Activated CD8-positive, alpha-beta memory T cell treated with anti-CD3 and anti-CD28 coated beads, Interleukin-2, amount 50 U/mL, for 4 hours (primary cell): ENCODE data around the gene CXCR2.
"Not testable (repeated sequence)": the region's sequence is repeated elsewhere in the genome, so short reads cannot be mapped to it uniquely, and the experiment has no call there.

Source experiments
- DNase-seq: peaks from one replicate; pipeline ENCODE4 v3.0.0-alpha.2; 2020

Gene CXCR2

DNA sequence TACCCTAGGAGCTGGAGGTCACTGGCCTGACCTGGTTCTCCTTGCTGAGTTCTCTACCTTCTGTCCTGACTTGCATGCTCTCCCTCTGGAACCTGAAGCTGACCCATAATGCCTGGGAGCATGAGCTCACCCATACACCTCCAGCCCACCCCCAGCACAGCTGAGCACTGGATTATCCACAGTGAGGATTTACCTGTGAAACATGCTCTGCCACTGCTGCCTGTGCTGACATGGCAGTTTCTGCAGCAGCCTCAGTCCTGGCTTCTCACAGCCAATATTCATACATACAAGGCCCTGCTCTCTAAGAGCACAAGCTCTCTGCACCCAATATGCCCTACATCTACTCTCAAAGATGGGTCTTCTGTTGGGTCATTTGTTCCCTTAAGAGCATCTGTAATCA is 5.0 kb downstream of the CXCR2 start:
- no peak for DNase-seq

DNA sequence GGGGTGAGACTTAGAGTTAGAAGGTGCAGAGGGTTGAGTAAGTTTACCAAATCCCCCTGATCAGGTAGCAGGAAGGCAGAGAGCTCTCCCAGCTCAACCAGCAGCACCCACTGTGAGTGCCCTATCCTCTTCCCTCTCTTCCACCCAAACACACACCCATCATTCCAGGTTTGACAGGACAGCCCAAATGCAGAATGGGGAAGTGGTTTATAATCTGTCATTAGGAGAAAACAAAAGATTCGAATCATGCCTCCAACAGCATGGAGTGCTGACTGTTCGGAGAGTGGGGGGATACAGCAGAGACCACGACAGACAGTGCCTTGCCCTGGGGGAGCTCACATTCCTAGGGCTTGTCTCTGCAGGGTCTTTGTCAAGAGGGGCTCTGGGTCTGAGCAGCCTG is 11.7 kb downstream of the CXCR2 start:
- no peak for DNase-seq

GRCh38 chr2:218138047-218138446 is 12.2 kb downstream of the CXCR2 start:
- no peak for DNase-seq

- DNase-seq: no peak
These were observed 19.3 kb downstream of the CXCR2 start for GRCh38 chr2:218145124-218145523.

DNA sequence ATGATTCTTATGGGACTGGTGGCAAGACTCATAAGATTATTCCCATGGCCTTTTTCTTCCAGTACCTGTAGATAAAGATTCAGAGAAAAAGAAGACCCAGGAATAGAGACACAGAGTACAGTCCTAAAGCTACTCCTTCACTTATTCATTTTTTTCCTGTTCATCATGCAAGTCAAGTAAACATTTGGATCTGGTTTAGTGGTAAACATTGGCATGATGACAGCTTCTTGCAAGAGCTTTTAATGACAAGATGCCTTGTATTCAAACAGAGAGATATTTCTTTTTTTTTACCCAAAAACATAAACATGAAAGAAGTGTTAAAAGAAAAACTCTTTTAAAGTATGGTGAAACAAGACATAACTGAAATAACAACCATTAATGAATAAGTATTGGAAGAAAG is 20.2 kb downstream of the CXCR2 start:
- DNase-seq: no peak

- DNase-seq: no peak
These were observed 23.3 kb downstream of the CXCR2 start for GRCh38 chr2:218149098-218149497.

DNA sequence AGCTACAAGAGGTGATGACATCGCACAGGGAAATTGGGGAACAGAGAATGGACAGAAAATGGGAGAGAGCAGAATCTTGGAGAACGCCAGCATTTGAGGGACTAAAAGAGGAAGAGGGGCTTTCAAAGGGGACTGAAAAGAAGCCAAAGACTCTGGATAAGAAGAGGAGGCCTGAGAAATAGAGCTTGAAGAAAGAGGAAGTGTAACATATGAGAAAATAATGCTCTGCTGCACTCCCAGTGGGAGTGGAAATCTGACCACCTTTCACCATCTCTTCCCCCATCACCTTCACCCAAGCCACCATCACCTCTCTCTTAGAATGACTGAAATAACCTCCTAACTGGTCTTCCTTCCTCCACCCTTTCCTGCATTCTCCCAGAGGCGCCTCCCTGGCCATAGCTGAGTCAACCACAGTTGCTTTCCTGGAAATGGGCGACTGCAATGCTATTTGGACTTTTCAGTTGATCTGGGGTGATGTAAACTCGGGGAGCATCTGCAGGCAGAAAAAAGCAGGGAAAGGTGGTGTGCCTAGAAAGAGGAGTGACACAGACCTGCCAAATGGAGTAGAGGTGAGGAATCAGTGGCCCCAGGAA is 24.1 kb downstream of the CXCR2 start:
- DNase-seq: no peak

DNA sequence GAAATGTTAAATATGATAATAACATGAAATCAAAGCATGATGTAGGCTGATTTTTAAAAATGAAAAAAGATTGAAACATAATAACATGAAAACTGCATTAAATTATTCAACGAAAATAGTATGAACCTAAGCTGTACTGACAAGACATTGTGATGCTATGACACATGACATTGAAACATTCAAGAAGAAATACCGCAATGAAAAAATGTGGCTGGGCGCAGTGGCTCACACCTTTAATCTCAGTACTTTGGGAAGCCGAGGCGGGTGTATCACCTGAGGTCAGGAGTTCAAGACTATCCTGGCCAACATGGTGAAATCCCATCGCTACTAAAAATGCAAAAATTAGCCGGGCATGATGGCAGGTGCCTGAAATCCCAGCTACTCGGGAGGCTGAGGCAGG is 26.3 kb downstream of the CXCR2 start:
- DNase-seq: no peak

DNA sequence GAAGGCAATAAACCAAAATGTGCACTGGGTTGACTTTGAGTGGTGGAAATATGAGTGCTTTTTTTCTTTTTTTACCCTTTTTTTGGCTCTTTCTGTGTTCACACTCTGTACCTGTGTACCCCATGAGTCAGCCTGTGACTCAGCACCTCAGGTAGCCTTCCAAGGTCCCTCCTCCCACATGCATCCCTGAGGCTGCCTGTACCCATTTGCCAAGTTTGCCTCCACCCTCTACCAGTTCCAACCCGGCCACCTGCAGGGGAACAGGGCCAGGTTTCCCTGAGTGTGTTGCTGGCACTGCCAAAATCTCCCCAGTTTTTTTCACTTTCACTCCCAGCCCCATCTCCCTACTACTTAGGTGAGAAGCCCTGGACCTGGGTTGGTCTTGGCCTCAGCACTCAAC is 26.9 kb downstream of the CXCR2 start:
- no peak for DNase-seq

DNA sequence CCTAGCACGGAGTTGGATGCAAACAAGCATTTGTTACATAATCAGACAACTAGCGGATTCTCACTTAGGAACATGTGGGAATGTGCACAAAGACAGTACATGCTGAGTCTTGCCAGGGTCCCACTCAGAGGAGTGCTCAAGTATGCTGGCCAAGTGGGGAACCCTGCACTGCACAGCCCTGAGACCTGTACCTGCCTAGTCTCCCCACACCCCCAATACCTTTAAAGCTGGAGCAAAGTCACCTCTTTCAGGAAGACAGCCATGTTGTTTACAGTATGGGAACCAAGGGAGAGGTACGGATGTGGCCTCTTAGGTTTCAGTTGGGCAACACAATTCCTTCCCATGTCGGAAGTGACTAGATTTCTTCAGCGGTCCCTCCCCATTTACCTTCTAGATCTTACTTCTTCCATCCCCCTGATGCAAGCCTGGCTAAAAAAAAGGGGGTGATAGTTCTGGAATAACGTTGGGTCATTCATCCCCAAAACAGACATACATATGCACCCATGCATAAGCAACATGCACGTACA is 30.2 kb downstream of the CXCR2 start:
- no peak for DNase-seq

- no peak for DNase-seq
These were observed 35.8 kb downstream of the CXCR2 start for GRCh38 chr2:218161644-218162043.

DNA sequence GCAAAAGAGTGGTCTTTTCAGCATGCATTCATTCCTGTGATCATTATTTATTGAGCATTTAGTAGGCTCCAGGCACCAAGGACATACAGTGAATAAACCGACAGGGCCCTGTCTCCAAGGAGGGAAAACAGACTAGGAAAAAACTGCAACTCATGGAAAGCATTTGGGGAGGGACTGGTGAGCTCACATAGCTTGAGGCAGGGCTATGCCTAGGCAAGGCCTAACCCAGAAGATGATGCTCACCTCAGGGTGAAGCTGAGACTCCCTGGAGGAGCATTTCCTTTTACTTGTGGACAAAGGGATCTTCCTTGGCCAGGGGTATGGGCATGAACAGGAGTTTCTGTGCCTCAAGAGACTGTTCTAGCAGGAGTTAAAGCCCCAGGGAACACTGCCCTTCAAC is 37.0 kb downstream of the CXCR2 start:
- no peak for DNase-seq

GRCh38 chr2:218166791-218167190 is 41.0 kb downstream of the CXCR2 start, which contains the start of gene CXCR1:
Gene CXCR1 (minus strand): TSS chr2:218166962. CDS start chr2:218165211, 1,751 bp downstream.
- DNase-seq: peak; percentile 27

DNA sequence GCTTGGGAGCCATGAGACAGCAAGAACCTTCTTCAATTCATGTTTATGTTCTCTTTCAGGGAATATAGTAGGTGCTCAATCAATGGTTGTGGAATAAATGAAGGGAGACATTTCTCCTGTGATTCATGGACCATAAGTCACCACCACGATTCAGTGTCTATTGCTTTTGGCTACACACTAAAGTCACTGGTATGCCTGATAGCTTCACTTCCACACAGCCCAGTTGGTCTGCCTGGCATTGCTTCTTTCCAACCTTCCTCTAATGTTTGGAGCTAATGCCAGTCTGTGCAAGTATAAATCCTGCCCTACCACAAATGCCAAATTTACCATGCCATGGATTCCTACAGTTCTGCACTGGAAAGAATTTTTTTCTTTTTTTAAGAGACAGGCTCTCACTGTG is 42.2 kb downstream of the CXCR2 start:
- DNase-seq: no peak

DNA sequence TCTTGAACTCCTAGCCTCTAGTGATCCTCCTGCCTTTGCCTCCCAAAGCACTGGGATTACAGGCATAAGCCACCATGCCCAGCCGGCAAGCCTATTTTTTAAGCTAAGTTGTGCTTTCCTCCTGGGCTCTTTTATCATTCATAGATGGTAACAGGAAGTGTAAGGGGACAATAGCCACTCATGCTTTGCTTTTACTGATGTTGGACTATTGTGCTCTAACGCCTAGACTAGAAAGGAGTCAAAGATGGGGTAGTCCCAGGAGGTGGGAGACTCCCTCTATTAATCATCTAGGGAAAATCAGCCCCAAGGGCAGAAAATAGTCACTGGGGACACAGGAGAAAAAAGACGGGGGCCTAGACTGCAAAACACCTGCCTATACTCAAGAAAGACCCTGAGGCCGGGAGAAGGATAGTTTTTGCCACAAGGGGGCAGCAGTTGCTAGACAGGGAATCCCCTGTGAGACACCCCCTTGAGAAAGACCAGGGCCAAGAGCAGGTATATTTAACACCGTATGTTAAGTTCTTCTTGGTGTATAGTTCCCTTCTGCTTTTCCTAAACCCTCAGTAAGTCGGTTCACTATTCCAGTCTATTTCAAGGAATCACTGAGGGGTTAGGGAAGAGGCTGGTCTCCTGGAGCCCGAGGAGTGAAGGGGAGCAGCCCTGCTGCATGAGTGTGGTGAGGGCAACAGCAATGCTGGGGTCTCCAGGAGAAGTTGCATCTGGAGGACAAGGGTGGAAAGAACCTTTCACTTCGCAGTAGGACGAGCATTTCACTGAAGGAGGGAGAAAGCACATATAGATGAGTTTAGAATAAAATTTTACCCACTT is 43.0 kb downstream of the CXCR2 start:
- peak; percentile 76 for DNase-seq

GRCh38 chr2:218169757-218170546 is 44.1 kb downstream of the CXCR2 start:
- DNase-seq: no peak

DNA sequence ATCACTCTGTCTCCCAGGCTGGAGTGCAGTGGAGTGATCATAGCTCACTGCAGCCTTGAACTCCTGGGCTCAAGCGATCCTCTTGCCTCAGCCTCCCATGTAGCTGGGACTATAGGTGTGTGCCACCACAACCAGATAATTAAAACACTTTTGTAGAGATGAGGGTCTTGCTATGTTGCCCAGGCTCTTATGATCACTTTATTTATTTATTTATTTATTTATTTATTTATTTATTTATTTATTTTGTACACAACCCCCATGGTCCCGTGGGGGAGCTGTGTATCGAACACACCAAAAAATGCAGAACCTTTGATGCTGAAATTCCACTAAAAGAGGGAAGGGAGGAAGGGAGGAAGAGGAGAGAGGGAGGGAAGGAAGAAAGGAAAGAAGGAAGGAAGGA is 45.9 kb downstream of the CXCR2 start:
- DNase-seq: not testable (repeated sequence)

- no peak for DNase-seq
These were observed 47.0 kb downstream of the CXCR2 start for GRCh38 chr2:218172845-218173244.

DNA sequence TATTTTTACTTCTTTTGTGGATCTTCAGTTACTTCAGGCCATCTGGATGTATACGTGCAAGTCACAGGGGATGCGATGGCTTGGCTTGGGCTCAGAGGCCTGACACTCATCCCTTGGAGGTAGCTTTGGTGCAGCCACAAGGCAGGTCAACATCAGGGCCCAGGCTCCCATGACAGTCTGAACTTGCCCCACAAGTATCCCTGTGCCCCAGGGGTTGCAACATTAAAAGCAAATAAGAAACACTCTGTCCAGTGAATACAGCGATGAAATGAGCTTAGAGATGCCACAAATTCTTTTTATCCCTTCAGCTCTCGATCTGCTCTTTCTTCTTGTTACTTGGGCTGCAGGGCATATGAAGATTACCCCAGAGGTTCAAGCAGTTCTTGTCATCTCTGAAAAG is 54.0 kb downstream of the CXCR2 start:
- DNase-seq: no peak

GRCh38 chr2:218180467-218181114 is 54.8 kb downstream of the CXCR2 start:
- DNase-seq: no peak

- no peak for DNase-seq
These were observed 58.5 kb downstream of the CXCR2 start for GRCh38 chr2:218184331-218184730.

- DNase-seq: peak; percentile 70
These were observed 60.5 kb downstream of the CXCR2 start for GRCh38 chr2:218186355-218186766.
